NCI-H524 treated with DMSO at 0.1 percent for 48 hours (cell line): ENCODE data around the gene FIBP.
"Not testable (repeated sequence)": the region's sequence is repeated elsewhere in the genome, so short reads cannot be mapped to it uniquely, and the experiment has no call there.

Experiments used
- DNase-seq: peaks from one replicate; lab custom pipeline; 2025; lab: John Stamatoyannopoulos, UW

Gene FIBP

GRCh38 chr11:65859095-65859811, 29.0 kb downstream of the FIBP start:
- peak; percentile 80 for DNase-seq

- DNase-seq, result no peak
Observed at GRCh38 chr11:65858681-65859087, 29.6 kb downstream of the FIBP start.

GRCh38 chr11:65857853-65858680, 30.2 kb downstream of the FIBP start, which contains the start of gene CFL1:
Gene CFL1, minus strand, starts transcription at chr11:65858180. Its CDS starts 81 bp downstream, at chr11:65858099.
- DNase-seq, result peak; percentile 67

- DNase-seq, result no peak
Observed at GRCh38 chr11:65857500-65857852, 30.8 kb downstream of the FIBP start.

- no peak for DNase-seq
Observed at GRCh38 chr11:65856689-65857499, 31.4 kb downstream of the FIBP start.

GRCh38 chr11:65855927-65856363, 32.3 kb downstream of the FIBP start:
- DNase-seq, result no peak

- DNase-seq, result no peak
Observed at GRCh38 chr11:65854852-65855837, 33.1 kb downstream of the FIBP start.

GRCh38 chr11:65854161-65854592, 34.1 kb downstream of the FIBP start:
- no peak for DNase-seq

- no peak for DNase-seq
Observed at GRCh38 chr11:65853246-65853979, 34.9 kb downstream of the FIBP start.

GRCh38 chr11:65852508-65853245, 35.6 kb downstream of the FIBP start:
- DNase-seq, result no peak

GRCh38 chr11:65851811-65852507, 36.3 kb downstream of the FIBP start:
- no peak for DNase-seq

- no peak for DNase-seq
Observed at GRCh38 chr11:65851083-65851579, 37.1 kb downstream of the FIBP start.

- no peak for DNase-seq
Observed at GRCh38 chr11:65850217-65851082, 37.8 kb downstream of the FIBP start.

GRCh38 chr11:65849771-65850216, 38.5 kb downstream of the FIBP start:
- DNase-seq, result no peak

- DNase-seq, result no peak
Observed at GRCh38 chr11:65849366-65849765, 38.9 kb downstream of the FIBP start.

GRCh38 chr11:65848693-65849092, 39.6 kb downstream of the FIBP start:
- DNase-seq, result not testable (repeated sequence)

GRCh38 chr11:65847746-65848145, 40.5 kb downstream of the FIBP start:
- no peak for DNase-seq
